K562 (cell line): ENCODE data around the gene AFF1. TPM values are rescaled to one million over a fixed set of nuclear protein-coding genes. Genes with fewer than 3 reads are reported as not detected.

Source experiments
- ATF3 ChIP-seq, 2 experiments: fragments of 450-650 bp in 1 of 2; sonication (generic) in 1 of 2; formaldehyde crosslinking in 1 of 2; IDR thresholded peaks in 1 of 2; conservative IDR thresholded peaks in 1 of 2; 2 replicates each; pipeline versions ENCODE4 v1.6.1 to v1.8.1; 2016 to 2023; ENCODE audit warnings: mild to moderate bottlenecking in 2 of 2, moderate library complexity in 2 of 2, inconsistent platforms in 1 of 2, missing genetic modification reagents in 1 of 2
- CBFA2T2 ChIP-seq: fragments of 450-650 bp; conservative IDR thresholded peaks from 2 replicates; pipeline ENCODE4 v1.6.1; 2017; ENCODE audit warnings: mild to moderate bottlenecking
- CEBPG ChIP-seq, 3 experiments: fragments of 200-800 bp in 1 of 3; sonication (Bioruptor generic) in 1 of 3; sonication (generic) in 1 of 3; formaldehyde crosslinking in 1 of 3; IDR thresholded peaks in 2 of 3; conservative IDR thresholded peaks in 1 of 3; 2 replicates each; pipeline versions ENCODE4 v1.6.1 to v1.8.0; 2016 to 2022; ENCODE audit warnings: missing compliant biosample characterization in 2 of 3, missing genetic modification characterization in 2 of 3, mild to moderate bottlenecking in 1 of 3, missing genetic modification reagents in 1 of 3
- CTCFL ChIP-seq: IDR thresholded peaks from 2 replicates; pipeline ENCODE4 v1.6.1; 2011; ENCODE audit warnings: borderline replicate concordance, low read depth, mild to moderate bottlenecking, moderate library complexity, low read length; ENCODE audit not compliant: insufficient read depth, poor library complexity, severe bottlenecking
- FOXK2 ChIP-seq, 2 experiments: fragments of 450-650 bp; IDR thresholded peaks in 1 of 2; conservative IDR thresholded peaks in 1 of 2; 2 replicates each; pipeline ENCODE4 v1.6.1; 2016; ENCODE audit warnings: low read depth in 2 of 2, mild to moderate bottlenecking in 1 of 2
- HDAC2 ChIP-seq: fragments of 450-650 bp; IDR thresholded peaks from 2 replicates; pipeline ENCODE4 v1.6.1; 2016; ENCODE audit warnings: mild to moderate bottlenecking
- HOMEZ ChIP-seq: fragments of 250-450 bp; sonication (Bioruptor Pico); IDR thresholded peaks from 2 replicates; pipeline ENCODE4 v1.4.0; 2020; ENCODE audit warnings: mild to moderate bottlenecking, moderate library complexity
- KAT2B ChIP-seq: IDR thresholded peaks from one replicate; pipeline ENCODE4 v1.6.1; 2012; ENCODE audit warnings: low read depth, mild to moderate bottlenecking, control low read depth, inconsistent platforms, low read length, moderate library complexity
- L3MBTL2 ChIP-seq: fragments of 450-650 bp; IDR thresholded peaks from 2 replicates; pipeline ENCODE4 v1.6.1; 2016; ENCODE audit warnings: mild to moderate bottlenecking, moderate library complexity
- MTA1 ChIP-seq: fragments of 450-650 bp; IDR thresholded peaks from 2 replicates; pipeline ENCODE4 v1.6.1; 2017; ENCODE audit warnings: borderline replicate concordance
- MXI1 ChIP-seq: IDR thresholded peaks from 2 replicates; pipeline ENCODE4 v1.6.1; 2011; ENCODE audit warnings: low read depth, mild to moderate bottlenecking, improper control_type of control experiment, low read length
- RFX7 ChIP-seq: fragments of 250-450 bp; sonication (Bioruptor Pico); IDR thresholded peaks from 2 replicates; pipeline ENCODE4 v1.5.1; 2021; ENCODE audit warnings: mild to moderate bottlenecking
- RUNX1 ChIP-seq: sonication (generic); IDR thresholded peaks from 2 replicates; pipeline ENCODE4 v1.6.1; 2016; ENCODE audit warnings: antibody characterized with exemption, low read depth
- SMAD4 ChIP-seq: fragments of 250-450 bp; sonication (Bioruptor Pico); conservative IDR thresholded peaks from 2 replicates; pipeline ENCODE4 v1.8.0; 2021; ENCODE audit warnings: inconsistent platforms, mild to moderate bottlenecking, moderate library complexity
- SOX6 ChIP-seq: fragments of 450-650 bp; IDR thresholded peaks from 2 replicates; pipeline ENCODE4 v1.6.1; 2014; ENCODE audit warnings: mild to moderate bottlenecking
- SRF ChIP-seq, 2 experiments: fragments of 250-450, 450-650 bp in 1 of 2; sonication (Bioruptor Pico) in 1 of 2; sonication (generic) in 1 of 2; formaldehyde crosslinking; IDR thresholded peaks; 2 replicates each; pipeline versions ENCODE4 v1.5.0 to v1.5.1; 2020 to 2022; ENCODE audit warnings: mild to moderate bottlenecking in 1 of 2, missing genetic modification reagents in 1 of 2
- TAF7 ChIP-seq: fragments of 450-650 bp; IDR thresholded peaks from 2 replicates; pipeline ENCODE4 v1.6.1; 2016; ENCODE audit warnings: missing genetic modification characterization, missing compliant biosample characterization
- ZHX1 ChIP-seq: fragments of 150-350 bp; conservative IDR thresholded peaks from 2 replicates; pipeline ENCODE4 v1.6.1; 2014; ENCODE audit warnings: low read length
- ZNF445 ChIP-seq: fragments of 250-450 bp; sonication (Bioruptor Pico); IDR thresholded peaks from 2 replicates; pipeline ENCODE4 v1.4.0; 2020; ENCODE audit warnings: low read depth, mild to moderate bottlenecking, moderate library complexity
- ZNF583 ChIP-seq: fragments of 250-450 bp; sonication (Bioruptor Pico); IDR thresholded peaks from 2 replicates; pipeline ENCODE4 v1.4.0; 2020
- polyA plus RNA-seq, 8 experiments: library from polyadenylated mRNA; depleted of rRNA in 4 of 8; stranded (reverse) in 5 of 8; unstranded in 3 of 8; fragments of >200 nt; fragmentation: Nextera tagmentation in 2 of 8; fragmentation: Illumina TruSeq in 1 of 8; extraction: Ambion mirVana in 2 of 8; extraction: Trizol in 1 of 8; gene quantifications; 2 replicates each; pipeline versions ENCODE4 v1.2.1 to v1.2.3, GENCODE V29; 2011 to 2014; ENCODE audit warnings: inconsistent platforms in 1 of 8, missing spikeins in 1 of 8
- total RNA-seq, 7 experiments: library from RNA; depleted of rRNA in 6 of 7; stranded (reverse); fragments of >200 nt in 6 of 7; fragmentation: Illumina TruSeq in 2 of 7; extraction: Trizol in 2 of 7; gene quantifications; 2 replicates each; pipeline versions ENCODE4 v1.2.1 to v1.2.3, GENCODE V29; 2011 to 2021; ENCODE audit warnings: low replicate concordance in 1 of 7

The AFF1 gene
- total and polyA plus RNA-seq, 9 of the 15 experiments (the other 6 are each of a cell fraction or from before 2014, with no cell fraction given): 4.1 to 47.5 (median 17.2) TPM

GRCh38 chr4:87058356-87059073, 123.7 kb downstream of the AFF1 start (continued):
- TF ChIP-seq ATF3 (IDR thresholded peaks at IDR 0.05) (0 out of 2 replicates have a peak, but pooled peaks have one; percentile 41), ATF3 (CRISPR knock-in tag; conservative IDR thresholded peaks at IDR 0.05) (no peak), MTA1 (peak; percentile 41; the same call in 1 of the 2 replicates), HDAC2 (peak; percentile 60; the same call in 1 of the 2 replicates), TAF7 (tag) (no peak), RFX7 (CRISPR knock-in tag) (no peak), ZNF445 (CRISPR knock-in tag) (no peak), KAT2B (no peak), MXI1 (no peak), CBFA2T2 (no peak), L3MBTL2 (peak; percentile 52; the same call in 1 of the 2 replicates), CEBPG (CRISPR knock-in tag; IDR thresholded peaks at IDR 0.05) (peak; percentile 40; the same call in 1 of the 2 replicates), CEBPG (tag; conservative IDR thresholded peaks at IDR 0.05 in 1 of 2, IDR thresholded peaks at IDR 0.05 in 1 of 2) (no peak), CTCFL (peak; percentile 29), HOMEZ (no peak), FOXK2 (conservative IDR thresholded peaks at IDR 0.05 in 1 of 2, IDR thresholded peaks at IDR 0.05 in 1 of 2; ENCODE audit: low read depth in 2 of 2) (peak; percentile 75 to 76), ZNF583 (CRISPR knock-in tag) (no peak), SRF (CRISPR knock-in tag; IDR thresholded peaks at IDR 0.05) (peak in 1 of 2 experiments; percentile 14; a peak in 1 of 4 replicates), RUNX1 (no peak), ZHX1 (0 out of 2 replicates have a peak, but pooled peaks have one; percentile 55), SOX6 (peak; percentile 30; the same call in 1 of the 2 replicates), SMAD4 (CRISPR knock-in tag) (no peak)
